Right ventricle myocardium inferior (tissue), 1 donor: Measurements from ENCODE around the gene NCDN. TPM values are rescaled to one million over a fixed set of nuclear protein-coding genes. Genes with fewer than 3 reads are reported as not detected.

ENCODE experiments used
- ATAC-seq: fragments of 200-7000 bp; cut with Tn5 transposase; one replicate; pipeline ENCODE4 v1.9.1; 2020; ENCODE audit warnings: mild to moderate bottlenecking, moderate library complexity
- DNase-seq: peaks from one replicate; pipeline ENCODE4 v3.0.0; 2021; ENCODE audit errors: missing footprints
- intact Hi-C: fragments of 100-400 bp; cut with DNase I; formaldehyde crosslinking; loops from one replicate; pipeline ENCODE4 v1.11.0; 2022
- total RNA-seq: library from RNA; stranded (reverse); fragmentation: NEBNext Ultra II Directional; extraction: Animal tissue kit (Norgen Biotek cat#: 25700); gene quantifications from one replicate; pipeline ENCODE4 v1.2.1, GENCODE V29; 2021
- donor health status: DM: no; HTN: yes; CAD: no; lungs with severe emphysema.

Gene NCDN
- total RNA-seq, 1 donor from 2014 or later = 22.8 TPM

DNA sequence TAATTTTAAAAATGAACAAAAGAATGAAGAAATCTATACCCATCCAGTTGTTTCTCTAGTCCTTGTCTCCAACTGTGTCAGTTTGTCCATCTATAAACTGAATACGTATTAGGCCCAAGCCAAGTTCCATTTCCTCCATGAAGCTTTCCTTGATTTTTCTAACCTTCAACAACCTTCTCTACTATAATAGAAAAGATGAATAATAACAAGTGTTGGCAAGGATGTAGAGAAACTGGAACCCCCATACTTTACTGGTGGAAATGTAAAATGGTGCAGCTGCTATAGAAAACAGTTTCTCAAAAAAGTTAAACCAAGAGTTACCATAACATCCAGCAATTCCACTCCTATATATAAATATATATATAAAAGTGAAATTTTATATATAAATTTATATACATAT is 11.0 kb upstream of the NCDN start:
- ATAC-seq (no peak), DNase-seq (no peak)
- intact Hi-C loops = no loop called here

DNA sequence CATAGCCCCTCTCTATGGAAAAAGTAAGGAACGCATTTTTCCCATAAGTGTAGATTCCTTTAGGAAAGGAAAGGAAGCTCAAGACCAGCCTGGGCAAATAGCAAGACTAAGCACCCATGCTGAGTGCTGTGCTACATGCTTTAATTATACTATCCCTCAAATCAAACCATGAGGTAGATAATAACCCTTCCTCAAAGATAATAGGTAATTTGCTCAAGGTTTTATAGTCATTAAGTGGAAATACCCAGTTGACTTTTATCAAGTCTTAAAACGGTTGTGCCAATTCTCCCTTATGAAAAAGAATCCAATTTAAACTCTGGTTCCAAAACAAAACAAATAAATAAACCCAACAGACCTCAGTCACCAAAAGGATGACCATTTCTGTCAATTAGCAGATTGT is 3.7 kb upstream of the NCDN start:
- ATAC-seq (no peak), DNase-seq (no peak)
- intact Hi-C loops = loop anchor here (10.0 kb wide), 1 partner anchor 359 kb away; the partner anchor contains the start of gene SFPQ

DNA sequence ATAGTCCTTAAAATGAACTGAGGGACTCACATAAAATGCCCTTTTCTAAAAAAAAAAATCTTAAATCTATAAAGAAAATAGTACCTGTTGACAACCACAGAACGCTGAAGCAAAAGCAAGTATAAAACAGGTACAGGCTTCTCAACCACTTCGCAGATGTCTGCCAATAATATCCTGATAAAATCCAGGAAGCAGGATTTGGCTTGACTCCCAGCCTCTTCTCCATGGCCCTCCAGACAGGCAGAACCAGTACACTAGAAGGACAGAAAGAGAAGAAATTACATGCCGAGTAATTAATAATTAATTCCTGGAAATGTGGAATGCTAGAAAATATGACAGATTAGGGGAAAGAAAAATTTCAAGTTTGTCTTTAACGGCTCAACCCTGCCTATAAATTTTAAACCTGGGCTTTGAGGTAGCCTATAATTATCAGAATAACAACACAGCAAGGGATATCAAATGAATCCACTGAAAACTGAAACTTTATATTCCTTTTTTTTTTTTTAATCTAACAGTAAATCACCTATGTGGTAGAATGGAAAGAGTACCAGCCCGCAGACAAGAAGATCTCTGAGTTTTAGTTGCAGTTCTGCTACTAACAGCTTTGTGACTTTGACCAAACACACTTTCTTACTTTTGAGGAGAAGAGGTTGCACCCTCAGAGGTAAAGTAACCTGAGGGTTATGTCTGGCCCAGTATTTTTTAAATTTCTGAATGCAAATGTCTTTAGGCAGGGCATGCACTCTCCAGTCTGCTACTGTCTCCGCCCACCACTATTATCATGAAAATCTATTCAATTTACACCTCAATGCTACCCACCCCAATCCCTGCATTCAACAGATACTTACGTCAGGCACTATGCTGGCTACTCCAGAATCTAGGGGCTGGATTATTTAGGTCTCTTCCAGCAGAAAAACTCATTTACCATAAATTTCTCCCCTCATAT is 3.1 kb upstream of the NCDN start:
- DNase-seq (no peak), ATAC-seq (no peak)
- intact Hi-C loops = loop anchor here (10.0 kb wide), 1 partner anchor 360 kb away; the partner anchor contains the start of gene SFPQ

DNA sequence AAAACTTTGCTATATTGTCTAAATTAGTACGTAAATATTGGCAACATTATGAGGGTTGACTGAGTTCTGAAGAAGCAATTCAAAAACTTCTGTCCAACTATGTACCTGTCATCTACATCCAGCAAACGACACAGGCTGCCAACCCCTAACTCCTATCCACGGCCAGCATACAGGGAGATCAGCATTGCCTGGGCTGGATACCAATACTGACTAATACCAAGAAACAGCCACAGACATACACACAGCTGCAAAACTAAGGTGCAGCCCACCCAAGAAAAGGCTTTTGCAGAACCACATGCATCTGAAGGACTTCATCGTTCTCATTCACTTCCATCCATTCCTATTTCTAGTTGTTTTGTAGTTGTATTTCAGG is 2.4 kb upstream of the NCDN start:
- intact Hi-C loops = loop anchor here (10.0 kb wide), 1 partner anchor 360 kb away; the partner anchor contains the start of gene SFPQ
- ATAC-seq (no peak), DNase-seq (no peak)

DNA sequence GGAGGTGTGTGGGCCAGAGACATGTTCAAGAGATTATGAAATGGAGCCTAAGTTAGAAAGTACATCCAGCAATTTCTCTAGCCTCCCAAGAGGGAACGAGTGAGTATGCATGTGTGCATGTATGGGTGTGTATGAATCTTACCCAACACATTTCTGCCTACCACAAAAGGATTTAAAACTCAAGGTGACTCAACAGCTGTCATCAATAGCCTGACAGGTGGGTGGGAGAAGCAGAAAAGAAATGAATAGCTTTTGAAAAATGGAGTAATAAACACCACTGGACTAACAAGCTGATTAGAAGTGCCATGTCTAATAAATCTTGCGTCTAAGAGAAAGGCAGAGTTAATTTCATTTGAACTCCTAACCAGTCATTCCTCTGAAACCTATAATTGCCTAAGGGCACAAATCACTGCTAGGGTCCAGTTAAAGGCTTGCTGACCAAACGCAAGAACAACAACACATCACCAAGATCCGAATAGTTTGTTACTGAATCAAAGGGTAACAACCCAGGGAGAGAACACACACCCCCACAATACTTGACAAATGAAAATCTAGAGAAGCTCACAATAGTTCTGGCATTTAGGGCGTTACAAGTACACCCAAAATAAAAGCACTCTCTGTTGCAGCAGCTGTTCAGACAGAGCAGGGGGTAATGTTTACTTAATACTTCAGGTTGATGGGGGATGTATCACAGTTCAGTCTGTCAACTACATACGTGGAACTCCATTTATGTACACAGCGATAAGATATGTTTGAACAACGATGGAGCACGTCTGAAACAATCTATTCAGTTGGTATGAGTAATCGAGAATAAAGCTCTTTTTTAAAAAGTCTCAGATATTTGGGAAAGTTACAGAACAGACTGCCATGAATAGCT is 1.8 kb upstream of the NCDN start:
- intact Hi-C loops = loop anchor here (10.0 kb wide), 1 partner anchor 361 kb away; the partner anchor contains the start of gene SFPQ
- no peak for ATAC-seq
- no peak for DNase-seq

DNA sequence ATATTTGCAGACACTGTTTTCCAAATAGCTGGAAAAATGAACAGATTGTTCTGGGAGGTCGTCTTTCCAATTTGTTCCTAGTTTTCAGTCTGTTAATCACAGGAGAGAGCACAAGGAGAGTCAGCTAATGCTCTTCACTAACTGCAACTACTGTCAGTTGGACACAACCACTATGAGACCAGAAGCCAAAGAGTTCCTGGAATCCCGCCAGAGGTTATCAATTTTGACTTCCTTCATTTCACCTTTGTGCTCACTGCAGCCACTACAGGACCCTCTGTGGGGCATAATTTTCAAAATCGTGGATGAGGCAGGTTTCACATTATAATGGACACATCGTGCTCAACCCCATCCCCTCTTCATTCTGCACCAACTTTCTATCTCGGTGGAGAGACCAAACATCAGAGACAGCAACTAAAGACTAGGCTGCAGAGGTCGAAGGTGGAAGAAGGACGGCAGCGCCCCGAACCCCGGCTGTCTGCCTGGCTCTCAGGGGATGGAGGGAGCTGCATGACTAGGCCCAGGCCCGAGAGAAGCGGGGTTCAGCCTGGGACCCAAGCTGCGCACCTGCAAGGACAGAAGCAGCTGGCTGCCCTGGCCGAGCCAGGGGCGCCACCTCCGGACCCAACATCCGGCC is 998 bp upstream of the NCDN start:
- ATAC-seq = no peak
- intact Hi-C loops = loop anchor here (10.0 kb wide), 1 partner anchor 362 kb away; the partner anchor contains the start of gene SFPQ

DNA sequence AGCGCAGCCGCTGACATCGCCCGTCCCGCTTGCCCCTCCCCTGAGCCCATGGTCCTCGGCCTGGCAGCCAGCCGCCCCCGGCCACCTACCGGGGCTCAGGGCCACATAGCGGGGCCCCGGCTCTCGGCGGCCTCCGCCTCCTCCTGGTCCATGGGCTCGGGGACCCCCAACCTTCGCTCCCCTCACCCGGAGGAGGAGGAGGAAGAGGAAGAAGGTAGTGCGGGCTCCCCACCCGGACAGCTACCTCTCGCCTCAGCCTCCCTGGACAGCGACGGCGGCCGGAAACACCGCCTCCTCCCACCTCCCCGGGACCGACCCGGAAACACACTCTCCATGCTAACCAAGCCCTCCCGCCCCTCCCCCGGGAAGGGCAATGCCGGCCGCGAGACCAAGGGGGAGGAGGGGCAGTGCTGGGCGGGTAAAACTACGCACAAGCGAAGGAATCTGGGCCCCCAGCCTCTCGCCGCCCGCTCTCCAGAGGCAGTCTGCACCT is 435 bp upstream of the NCDN start, which contains the start of gene KIAA0319L:
Gene KIAA0319L, minus strand, starts transcription at position 286 of the 493 bp plus-strand sequence. CDS start 2,912 bp downstream, outside the sequence.
- DNase-seq (peak; percentile 95), ATAC-seq (peak; percentile 91)
- intact Hi-C loops = loop anchor here (10.0 kb wide), 1 partner anchor 362 kb away; the partner anchor contains the start of gene SFPQ

More for the DNA sequence above, 998 bp upstream of the NCDN start:
- no peak for DNase-seq

DNA sequence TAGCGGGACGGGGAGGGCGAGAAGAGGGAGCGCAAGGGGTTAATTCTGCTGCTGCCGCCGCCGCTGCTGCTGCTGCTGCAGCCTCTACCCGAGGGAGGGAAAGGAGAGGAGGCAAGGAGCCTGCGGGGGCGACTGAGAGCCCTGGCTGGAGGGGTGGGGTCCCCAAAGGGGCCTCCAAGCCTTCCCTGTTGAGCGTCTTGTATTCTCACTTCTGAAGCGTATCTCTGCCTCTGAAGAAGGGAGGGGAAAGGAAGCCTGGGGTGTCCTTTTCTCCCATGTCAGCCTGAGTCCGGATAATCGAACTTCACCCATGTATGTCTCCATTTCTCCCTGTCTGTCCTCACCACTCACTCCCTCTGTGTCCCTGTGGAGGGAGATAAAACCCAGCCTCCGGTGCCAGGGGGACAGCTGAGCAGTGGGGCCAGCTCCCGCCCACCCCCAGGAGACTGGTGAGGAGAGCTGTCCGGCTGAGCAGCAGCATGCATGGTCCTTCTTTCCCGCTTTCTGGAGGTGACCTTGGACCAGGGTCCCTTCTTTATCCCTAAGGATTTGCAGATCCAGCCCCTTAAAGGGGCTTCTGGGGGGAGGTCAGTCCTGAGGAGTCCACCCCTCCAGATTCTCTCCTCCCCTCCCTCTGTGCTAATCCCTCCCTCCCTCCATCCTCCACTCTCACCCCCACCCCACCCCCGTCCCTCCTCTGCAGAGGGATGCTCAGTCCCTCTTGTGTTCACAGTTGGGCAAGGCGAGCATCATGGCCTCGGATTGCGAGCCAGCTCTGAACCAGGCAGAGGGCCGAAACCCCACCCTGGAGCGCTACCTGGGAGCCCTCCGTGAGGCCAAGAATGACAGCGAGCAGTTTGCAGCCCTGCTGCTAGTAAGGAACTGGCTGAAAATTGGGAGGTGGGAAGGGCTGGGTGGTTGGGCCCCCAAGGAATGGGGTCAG is 1.0 kb downstream of the NCDN start:
- intact Hi-C loops = loop anchor here (10.0 kb wide), 1 partner anchor 364 kb away; the partner anchor contains the start of gene SFPQ
- DNase-seq = no peak
- no peak for ATAC-seq

DNA sequence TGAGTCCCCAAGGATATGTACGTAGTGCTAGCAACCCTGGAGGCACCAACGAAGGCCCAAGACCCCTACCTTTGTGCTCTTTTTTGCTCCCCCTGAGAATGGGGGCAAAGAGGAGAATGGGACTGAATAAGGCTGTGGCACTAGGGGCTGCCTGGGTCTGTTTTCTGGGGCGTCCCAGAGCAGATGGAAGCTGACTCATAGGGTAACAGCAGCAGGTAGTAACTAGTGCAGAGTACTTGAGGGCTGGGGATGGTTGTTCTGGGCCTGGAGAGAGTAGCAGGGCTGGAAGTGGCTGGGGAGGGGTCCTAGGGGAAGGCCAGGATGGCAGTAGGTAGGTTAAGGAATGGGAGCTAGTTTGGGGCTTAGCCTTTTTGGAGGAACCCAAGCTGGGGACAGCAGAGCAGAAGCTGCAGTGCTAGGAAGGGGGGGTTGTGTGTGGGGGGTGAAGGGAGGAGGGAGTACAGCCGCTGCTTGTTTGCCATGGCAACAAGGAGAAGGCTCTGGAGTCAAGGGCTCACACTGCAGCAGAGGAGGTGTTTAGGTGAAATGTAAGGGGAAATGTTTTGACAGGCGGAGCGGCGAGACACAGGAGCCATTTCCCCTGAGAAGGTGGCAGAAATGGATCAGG is 1.8 kb downstream of the NCDN start:
- ATAC-seq (no peak), DNase-seq (no peak)
- intact Hi-C loops = loop anchor here (10.0 kb wide), 1 partner anchor 365 kb away; the partner anchor contains the start of gene SFPQ

DNA sequence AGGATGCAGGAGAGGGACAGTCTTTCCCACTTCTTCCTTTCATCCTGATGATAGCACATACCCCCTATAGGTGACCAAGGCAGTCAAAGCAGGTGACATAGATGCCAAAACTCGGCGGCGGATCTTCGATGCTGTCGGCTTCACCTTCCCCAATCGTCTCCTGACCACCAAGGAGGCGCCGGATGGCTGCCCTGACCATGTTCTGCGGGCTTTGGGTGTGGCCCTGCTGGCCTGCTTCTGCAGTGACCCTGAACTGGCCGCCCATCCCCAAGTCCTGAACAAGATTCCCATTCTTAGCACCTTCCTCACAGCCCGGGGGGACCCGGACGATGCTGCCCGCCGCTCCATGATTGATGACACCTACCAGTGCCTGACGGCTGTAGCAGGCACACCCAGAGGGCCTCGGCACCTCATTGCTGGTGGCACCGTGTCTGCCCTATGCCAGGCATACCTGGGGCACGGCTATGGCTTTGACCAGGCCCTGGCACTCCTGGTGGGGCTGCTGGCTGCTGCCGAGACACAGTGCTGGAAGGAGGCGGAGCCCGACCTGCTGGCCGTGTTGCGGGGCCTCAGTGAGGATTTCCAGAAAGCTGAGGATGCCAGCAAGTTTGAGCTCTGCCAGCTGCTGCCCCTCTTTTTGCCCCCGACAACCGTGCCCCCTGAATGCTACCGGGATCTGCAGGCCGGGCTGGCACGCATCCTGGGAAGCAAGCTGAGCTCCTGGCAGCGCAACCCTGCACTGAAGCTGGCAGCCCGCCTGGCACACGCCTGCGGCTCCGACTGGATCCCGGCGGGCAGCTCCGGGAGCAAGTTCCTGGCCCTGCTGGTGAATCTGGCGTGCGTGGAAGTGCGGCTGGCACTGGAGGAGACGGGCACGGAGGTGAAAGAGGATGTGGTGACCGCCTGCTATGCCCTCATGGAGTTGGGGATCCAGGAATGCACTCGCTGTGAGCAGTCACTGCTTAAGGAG is 2.9 kb downstream of the NCDN start:
- DNase-seq (peak; percentile 84), ATAC-seq (no peak)
- intact Hi-C loops = no loop called here

DNA sequence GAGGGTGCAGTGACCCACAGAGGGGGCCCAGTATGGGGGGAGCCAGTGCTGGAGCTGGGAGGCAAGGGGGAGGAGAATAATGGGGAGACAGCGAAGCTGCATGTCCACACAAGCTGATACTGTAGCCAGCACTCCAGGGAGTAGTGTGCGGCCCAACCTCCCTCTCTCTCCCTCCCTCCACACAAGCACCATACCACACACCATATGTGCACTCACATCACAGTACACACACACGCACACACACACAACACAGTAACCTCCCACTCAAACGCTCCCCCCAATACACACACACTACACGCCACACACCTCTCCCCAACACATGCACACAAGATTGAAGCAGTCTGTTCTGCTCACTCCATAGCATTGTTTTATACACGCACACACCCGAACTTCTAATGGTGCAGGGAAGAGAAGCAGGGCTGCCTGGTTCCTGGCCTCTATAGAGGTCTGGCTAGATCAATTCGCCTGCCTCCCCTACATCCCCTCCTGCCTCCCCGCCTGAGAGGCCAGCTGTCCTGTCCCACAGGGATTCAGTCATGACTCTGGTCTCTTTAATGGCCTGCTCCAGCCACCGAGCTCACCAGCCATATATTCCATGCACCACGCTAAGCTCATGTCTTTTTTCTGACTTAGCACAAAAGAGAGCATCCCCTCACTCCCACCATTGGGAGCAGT is 3.8 kb downstream of the NCDN start:
- DNase-seq (no peak), ATAC-seq (no peak)
- intact Hi-C loops = no loop called here

DNA sequence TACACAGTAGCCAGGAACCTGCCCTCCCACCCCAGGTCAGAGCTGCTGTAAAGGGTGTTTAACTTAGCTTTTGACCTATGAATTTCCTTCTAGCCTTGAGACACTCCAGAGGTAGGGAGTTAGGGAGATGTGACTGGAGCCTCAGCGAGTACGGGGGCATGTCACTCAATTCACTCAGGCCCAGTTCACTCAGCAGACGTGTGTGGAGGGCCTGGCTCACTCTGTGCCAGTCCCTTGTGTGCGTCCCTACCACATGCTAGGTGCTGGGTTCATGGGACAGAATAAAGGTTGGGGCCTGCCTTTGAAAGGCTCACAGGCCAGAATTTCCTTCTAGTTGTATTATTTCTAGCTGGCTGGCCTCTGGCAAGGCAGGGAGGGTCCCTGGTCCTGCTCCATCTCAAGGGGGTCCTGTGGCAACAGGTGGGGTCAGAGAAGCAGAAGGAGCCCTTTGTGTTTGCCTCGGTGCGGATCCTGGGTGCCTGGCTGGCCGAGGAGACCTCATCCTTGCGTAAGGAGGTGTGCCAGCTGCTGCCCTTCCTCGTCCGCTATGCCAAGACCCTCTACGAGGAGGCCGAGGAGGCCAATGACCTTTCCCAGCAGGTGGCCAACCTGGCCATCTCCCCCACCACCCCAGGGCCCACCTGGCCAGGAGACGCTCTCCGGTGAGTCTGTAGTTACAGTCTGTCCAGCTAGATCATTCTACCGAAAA is 4.5 kb downstream of the NCDN start:
- intact Hi-C loops = no loop called here
- no peak for DNase-seq
- no peak for ATAC-seq

DNA sequence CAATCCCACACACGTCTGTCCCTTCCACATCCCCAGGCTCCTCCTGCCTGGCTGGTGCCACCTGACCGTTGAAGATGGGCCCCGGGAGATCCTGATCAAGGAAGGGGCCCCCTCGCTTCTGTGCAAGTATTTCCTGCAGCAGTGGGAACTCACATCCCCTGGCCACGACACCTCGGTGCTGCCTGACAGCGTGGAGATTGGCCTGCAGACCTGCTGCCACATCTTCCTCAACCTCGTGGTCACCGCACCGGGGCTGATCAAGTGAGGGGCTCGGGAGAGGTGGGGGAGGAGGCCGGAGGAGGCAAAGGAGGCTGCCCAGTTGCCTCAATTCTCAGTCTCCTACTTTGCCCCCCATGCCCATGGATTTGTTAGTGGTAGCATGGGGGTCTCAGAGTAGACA is 5.6 kb downstream of the NCDN start:
- intact Hi-C loops = no loop called here
- DNase-seq (no peak), ATAC-seq (no peak)

DNA sequence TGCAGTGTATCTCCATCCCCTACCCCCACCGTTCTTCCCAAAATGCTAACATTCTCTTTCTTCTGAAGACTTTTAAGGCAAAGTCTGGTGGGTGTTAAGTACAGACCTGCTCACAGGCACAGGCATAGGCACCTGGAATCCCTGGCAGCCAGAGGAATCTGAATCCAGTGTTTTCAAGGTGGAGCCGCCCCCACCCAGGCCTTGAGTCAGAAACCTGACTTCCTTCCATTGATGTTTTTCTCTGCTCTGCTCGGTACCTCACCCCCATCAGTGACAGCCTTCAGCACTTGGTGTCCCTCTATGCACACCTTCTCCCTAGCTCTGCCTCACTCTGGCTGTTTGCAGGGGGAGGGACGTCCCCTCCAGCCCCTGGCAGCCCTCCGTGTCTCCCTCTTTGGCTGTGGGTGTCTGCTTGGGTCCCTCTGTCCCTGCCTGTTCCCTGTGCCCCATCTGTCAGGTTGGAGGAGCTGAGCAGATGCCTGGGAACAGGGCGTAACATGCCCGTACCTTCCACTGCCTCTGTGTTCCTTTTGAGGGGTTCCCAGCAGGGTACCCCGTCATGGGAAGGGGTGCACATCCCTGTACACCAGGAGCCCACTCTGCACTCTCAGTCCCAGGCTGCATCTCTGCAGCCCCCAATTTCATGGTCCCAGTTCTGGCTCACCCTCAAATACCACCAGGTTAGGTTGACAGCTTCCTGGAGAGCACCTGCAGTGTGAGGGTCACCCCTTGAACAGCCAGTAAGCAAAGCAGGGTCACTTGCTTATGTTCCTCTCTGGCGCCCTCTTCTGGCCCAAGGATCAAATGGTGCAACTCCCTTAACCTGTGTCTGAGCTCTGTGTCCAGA is 6.7 kb downstream of the NCDN start:
- intact Hi-C loops = loop anchor here (1.0 kb wide), 1 partner anchor 113 kb away; no protein-coding TSS in a partner anchor
- peak; percentile 83 for DNase-seq
- ATAC-seq = peak; percentile 35
